ENCODE results near the gene DPCD.

DPCD gene

GRCh38 chr10:101649525-101650085 is 61.5 kb downstream of the DPCD start:
- TF ChIP-seq CEBPB (IDR thresholded peaks at IDR 0.05) (no peak), YY1 (IDR thresholded peaks at IDR 0.05; ENCODE audit: low read depth) (no peak), MAX (IDR thresholded peaks at IDR 0.05) (no peak), TCF12 (IDR thresholded peaks at IDR 0.05; ENCODE audit: low read depth) (no peak), USF1 (IDR thresholded peaks at IDR 0.05) (no peak), EGR1 (IDR thresholded peaks at IDR 0.05) (no peak), ZBTB7A (IDR thresholded peaks at IDR 0.05; ENCODE audit: low read depth) (no peak), CREB1 (IDR thresholded peaks at IDR 0.05; ENCODE audit: low read depth) (no peak)

GRCh38 chr10:101650863-101651262 is 62.7 kb downstream of the DPCD start:
- TF ChIP-seq RAD21 (IDR thresholded peaks at IDR 0.05; ENCODE audit: low read depth), result no peak
- no peak for TF ChIP-seq REST (IDR thresholded peaks at IDR 0.05; ENCODE audit: low read depth)
- TF ChIP-seq YY1 (IDR thresholded peaks at IDR 0.05; ENCODE audit: low read depth), result no peak
- no peak for TF ChIP-seq TAF1 (IDR thresholded peaks at IDR 0.05; ENCODE audit: low read depth)
- TF ChIP-seq FOXM1 (IDR thresholded peaks at IDR 0.05; ENCODE audit: borderline replicate concordance, low read depth), result no peak
- TF ChIP-seq ZBTB7A (IDR thresholded peaks at IDR 0.05; ENCODE audit: low read depth), result no peak
- no peak for TF ChIP-seq MAX (IDR thresholded peaks at IDR 0.05)
- no peak for TF ChIP-seq CREB1 (IDR thresholded peaks at IDR 0.05; ENCODE audit: low read depth)
- TF ChIP-seq TCF12 (IDR thresholded peaks at IDR 0.05; ENCODE audit: low read depth), result no peak
- no peak for TF ChIP-seq NFIC (IDR thresholded peaks at IDR 0.05)
- no peak for TF ChIP-seq TEAD4 (IDR thresholded peaks at IDR 0.05)
- no peak for TF ChIP-seq EP300 (IDR thresholded peaks at IDR 0.05; ENCODE audit: borderline replicate concordance)
- TF ChIP-seq USF1 (IDR thresholded peaks at IDR 0.05), result no peak
- no peak for TF ChIP-seq CEBPB (IDR thresholded peaks at IDR 0.05)
- TF ChIP-seq EGR1 (IDR thresholded peaks at IDR 0.05), result no peak

GRCh38 chr10:101651336-101651735 is 63.2 kb downstream of the DPCD start:
- TF ChIP-seq YY1 (IDR thresholded peaks at IDR 0.05; ENCODE audit: low read depth) (no peak), MAX (IDR thresholded peaks at IDR 0.05) (no peak), EGR1 (IDR thresholded peaks at IDR 0.05) (no peak), CREB1 (IDR thresholded peaks at IDR 0.05; ENCODE audit: low read depth) (no peak)

GRCh38 chr10:101653536-101653935 is 65.4 kb downstream of the DPCD start:
- TF ChIP-seq REST (IDR thresholded peaks at IDR 0.05; ENCODE audit: low read depth), result no peak
- TF ChIP-seq NFIC (IDR thresholded peaks at IDR 0.05), result no peak
- no peak for TF ChIP-seq TAF1 (IDR thresholded peaks at IDR 0.05; ENCODE audit: low read depth)
- TF ChIP-seq EP300 (IDR thresholded peaks at IDR 0.05; ENCODE audit: borderline replicate concordance), result no peak
- no peak for TF ChIP-seq MAX (IDR thresholded peaks at IDR 0.05)
- no peak for TF ChIP-seq CREB1 (IDR thresholded peaks at IDR 0.05; ENCODE audit: low read depth)
- no peak for TF ChIP-seq FOXM1 (IDR thresholded peaks at IDR 0.05; ENCODE audit: borderline replicate concordance, low read depth)
- TF ChIP-seq RAD21 (IDR thresholded peaks at IDR 0.05; ENCODE audit: low read depth), result no peak
- no peak for TF ChIP-seq CEBPB (IDR thresholded peaks at IDR 0.05)
- TF ChIP-seq TCF12 (IDR thresholded peaks at IDR 0.05; ENCODE audit: low read depth), result no peak
- TF ChIP-seq YY1 (IDR thresholded peaks at IDR 0.05; ENCODE audit: low read depth), result no peak
- no peak for TF ChIP-seq USF1 (IDR thresholded peaks at IDR 0.05)

GRCh38 chr10:101655570-101655969 is 67.4 kb downstream of the DPCD start:
- no peak for TF ChIP-seq EGR1 (IDR thresholded peaks at IDR 0.05)
- TF ChIP-seq ZBTB7A (IDR thresholded peaks at IDR 0.05; ENCODE audit: low read depth), result no peak
- no peak for TF ChIP-seq FOXM1 (IDR thresholded peaks at IDR 0.05; ENCODE audit: borderline replicate concordance, low read depth)

All from Ishikawa (cell line).